Measurements from ENCODE around the gene ADAMTS9. TPM values are rescaled to one million over a fixed set of nuclear protein-coding genes. Genes with fewer than 3 reads are reported as not detected.

The ADAMTS9 gene
- total RNA-seq, 2 donors from 2014 or later, result not detected

- Mint-ChIP-seq H3K36me3 (no peaks in the 10 kb centered on the region), H3K9me3 (no peaks in the 10 kb centered on the region), H3K27ac (no peak overlapping the region)
- ATAC-seq (no peak), DNase-seq (ENCODE audit: low spot score in 2 of 2) (no peak)
Observed at GRCh38 chr3:64483467-64483866, 204.3 kb downstream of the ADAMTS9 start.

- DNase-seq (ENCODE audit: low spot score in 2 of 2) (no peak), ATAC-seq (no peak)
- peaks cover 0 to 7% of the 10 kb centered on the region in 2 donors for H3K36me3 Mint-ChIP-seq
- no peak overlapping the region for H3K27ac Mint-ChIP-seq
- no peaks in the 10 kb centered on the region for H3K9me3 Mint-ChIP-seq
Observed at GRCh38 chr3:64475037-64475436, 212.8 kb downstream of the ADAMTS9 start.

- H3K9me3 Mint-ChIP-seq, result no peaks in the 10 kb centered on the region
- H3K27ac Mint-ChIP-seq, result no peak overlapping the region
- peaks cover 0 to 11% of the 10 kb centered on the region in 2 donors for H3K36me3 Mint-ChIP-seq
- ATAC-seq, result no peak
- no peak for DNase-seq (ENCODE audit: low spot score in 2 of 2)
Observed at GRCh38 chr3:64473466-64473865, 214.3 kb downstream of the ADAMTS9 start.

- H3K36me3 Mint-ChIP-seq, result peaks cover 0 to 6% of the 10 kb centered on the region in 2 donors
- no peaks in the 10 kb centered on the region for H3K9me3 Mint-ChIP-seq
- no peak overlapping the region for H3K27ac Mint-ChIP-seq
- DNase-seq (ENCODE audit: low spot score in 2 of 2) (no peak), ATAC-seq (no peak)
Observed at GRCh38 chr3:64470436-64470835, 217.4 kb downstream of the ADAMTS9 start.

GRCh38 chr3:64467255-64467944, 220.4 kb downstream of the ADAMTS9 start:
- peaks cover 0 to 4% of the 10 kb centered on the region in 2 donors for H3K36me3 Mint-ChIP-seq
- H3K9me3 Mint-ChIP-seq, result no peaks in the 10 kb centered on the region
- DNase-seq (ENCODE audit: low spot score in 2 of 2), result no peak
- peak overlapping the region in 1 of 2 donors; percentile 12 for H3K27ac Mint-ChIP-seq
- ATAC-seq, result no peak
